Heart right ventricle (tissue), 16 donors: ENCODE results near the gene TPRA1. TPM values are rescaled to one million over a fixed set of nuclear protein-coding genes. Genes with fewer than 3 reads are reported as not detected.

ENCODE experiments used
- ATAC-seq, 8 donors: fragments of 200-7000 bp; cut with Tn5 transposase; one replicate each; pipeline ENCODE4 v1.9.1; 2020; ENCODE audit warnings: mild to moderate bottlenecking in 8 of 8, moderate library complexity in 8 of 8, moderate number of reproducible peaks in 1 of 8
- DNase-seq, 2 donors: peaks; one replicate each; pipeline ENCODE4 v3.0.0-alpha.2; 2020
- H3K27ac ChIP-seq, 10 donors: fragments of 200-600 bp; sonication (generic) in 2 of 10; one replicate each; pipeline versions ENCODE4 v1.5.0 to v1.8.0; 2020 to 2022; ENCODE audit warnings: mild to moderate bottlenecking in 3 of 10
- H3K27me3 ChIP-seq, 7 donors: fragments of 200-600 bp; one replicate each; pipeline ENCODE4 v1.8.0; 2021 to 2022; ENCODE audit warnings: mild to moderate bottlenecking in 2 of 7
- H3K36me3 ChIP-seq, 9 donors: fragments of 200-600 bp; sonication (generic) in 1 of 9; one replicate each; pipeline versions ENCODE4 v1.5.0 to v1.8.0; 2020 to 2022; ENCODE audit warnings: mild to moderate bottlenecking in 2 of 9
- H3K4me1 ChIP-seq, 9 donors: fragments of 200-600 bp; sonication (generic) in 1 of 9; one replicate each; pipeline versions ENCODE4 v1.5.0 to v1.8.0; 2020 to 2022; ENCODE audit warnings: mild to moderate bottlenecking in 4 of 9
- H3K4me3 ChIP-seq, 10 donors: fragments of 200-600 bp; sonication (generic) in 2 of 10; one replicate each; pipeline versions ENCODE4 v1.5.0 to v1.8.0; 2020 to 2022; ENCODE audit warnings: mild to moderate bottlenecking in 7 of 10, moderate library complexity in 2 of 10
- H3K9me3 ChIP-seq, 11 donors: fragments of 200-600 bp in 10 of 11; sonication (generic) in 2 of 11; one replicate each; pipeline versions ENCODE4 v1.5.0 to v1.8.0; 2013 to 2022; ENCODE audit warnings: mild to moderate bottlenecking in 2 of 11, control low read depth in 1 of 11, moderate library complexity in 1 of 11
- WGBS, 2 donors: extraction: QIAGEN DNeasy Blood & Tissue Kit; methylation state at CpG; one replicate each; pipeline ENCODE4 v1.1.7; 2013; ENCODE audit warnings: inconsistent platforms in 1 of 2; 5-methylcytosine and 5-hydroxymethylcytosine counted together
- intact Hi-C, 10 donors: fragments of 100-400 bp; cut with DNase I; formaldehyde crosslinking; loops; one replicate each; pipeline versions ENCODE4 v1.11.1 to v1.14.2; 2022
- long read RNA-seq, 3 donors: library from polyadenylated mRNA; unstranded; transcript quantifications; one replicate each; pipeline ENCODE4 v2.0.0, GENCODE V29; 2020 to 2021
- polyA plus RNA-seq, 2 donors: library from polyadenylated mRNA; stranded (reverse); fragments of 200-250 nt; gene quantifications; one replicate each; pipeline ENCODE4 v1.2.3, GENCODE V29; 2013
- total RNA-seq, 10 donors: library from RNA; stranded (reverse); fragmentation: NEBNext Ultra II Directional in 3 of 10; extraction: Animal tissue kit (Norgen Biotek cat#: 25700) in 3 of 10; gene quantifications; one replicate each; pipeline versions ENCODE4 v1.2.1 to v1.2.4, GENCODE V29; 2021 to 2023
- TF ChIP-seq, protein P1 (sequence below), 9 donors: fragments of 200-600 bp; sonication (generic) in 2 of 9; IDR thresholded peaks; one replicate each; pipeline versions ENCODE4 v1.5.0 to v1.8.0; 2021 to 2022; ENCODE audit warnings: antibody characterized with exemption in 9 of 9, mild to moderate bottlenecking in 5 of 9, moderate library complexity in 1 of 9
- donor health status: Arrhythmogenic right ventricular cardiomyopathy.
- donor health status: ischemic (EF 13 %, LVEDD 7.1; RV severe dilation, severe dysfunction).
- donor health status: healthy with polysubstance abuse.
- donor health status: DM: no; HTN: yes; CAD: no.
- donor health status: DM: no; HTN: no; CAD: no.
- donor health status: ischemic (EF 25% LVEDD 6.9; RV normal size, moderate dysfunction).
- donor health status: ischemic (EF 25% LVEDD 5.7; RV mildly dilated, moderate dysfunction).
- donor health status: healthy.
- donor health status: DM: yes; HTN: yes; CAD: no.
- donor health status: Ischemic cardiomyopathy.
- donor health status: ischemic (EF 35%, LVEDD 5.7; RV mildly dilated, moderate dysfunction).
- donor health status: nonischemic (EF 11% LVEDD 7.7; RV severe dilation, severe dysfunction).
- donor health status: DM: yes; HTN: yes; CAD: no.
- donor health status: PGD.
- donor health status: ischemic (EF 29% LVEDD 5.4; RV normal size, mild dysfunction).
- donor health status: nonischemic (EF 23%, LVEDD 6.1; RV moderate dilation, normal function).

Gene TPRA1
- 10 to 100 TPM; 11.0 to 24.2 (median 16.3) TPM for total RNA-seq
- polyA plus RNA-seq: 10 to 100 TPM; 19.5 to 26.0 TPM
- long read RNA-seq, donor 1, transcript TPRA1-202 (11 exons, 1,933 nt): major isoform, 31 of 69 reads
- long read RNA-seq, donor 1, partial matches to known transcripts: 10 of 69 reads
- long read RNA-seq, donor 1, other reads (novel, unspliced or antisense): 24 of 69 reads
- long read RNA-seq, donor 2, transcript TPRA1-202 (11 exons, 1,933 nt): major isoform, 27 of 51 reads
- long read RNA-seq, donor 2, partial matches to known transcripts: 5 of 51 reads
- long read RNA-seq, donor 2, other reads (novel, unspliced or antisense): 17 of 51 reads
- long read RNA-seq, donor 3, transcript TPRA1-202 (11 exons, 1,933 nt): major isoform, 18 of 35 reads
- long read RNA-seq, donor 3, partial matches to known transcripts: 4 of 35 reads
- long read RNA-seq, donor 3, other reads (novel, unspliced or antisense): 11 of 35 reads

DNA sequence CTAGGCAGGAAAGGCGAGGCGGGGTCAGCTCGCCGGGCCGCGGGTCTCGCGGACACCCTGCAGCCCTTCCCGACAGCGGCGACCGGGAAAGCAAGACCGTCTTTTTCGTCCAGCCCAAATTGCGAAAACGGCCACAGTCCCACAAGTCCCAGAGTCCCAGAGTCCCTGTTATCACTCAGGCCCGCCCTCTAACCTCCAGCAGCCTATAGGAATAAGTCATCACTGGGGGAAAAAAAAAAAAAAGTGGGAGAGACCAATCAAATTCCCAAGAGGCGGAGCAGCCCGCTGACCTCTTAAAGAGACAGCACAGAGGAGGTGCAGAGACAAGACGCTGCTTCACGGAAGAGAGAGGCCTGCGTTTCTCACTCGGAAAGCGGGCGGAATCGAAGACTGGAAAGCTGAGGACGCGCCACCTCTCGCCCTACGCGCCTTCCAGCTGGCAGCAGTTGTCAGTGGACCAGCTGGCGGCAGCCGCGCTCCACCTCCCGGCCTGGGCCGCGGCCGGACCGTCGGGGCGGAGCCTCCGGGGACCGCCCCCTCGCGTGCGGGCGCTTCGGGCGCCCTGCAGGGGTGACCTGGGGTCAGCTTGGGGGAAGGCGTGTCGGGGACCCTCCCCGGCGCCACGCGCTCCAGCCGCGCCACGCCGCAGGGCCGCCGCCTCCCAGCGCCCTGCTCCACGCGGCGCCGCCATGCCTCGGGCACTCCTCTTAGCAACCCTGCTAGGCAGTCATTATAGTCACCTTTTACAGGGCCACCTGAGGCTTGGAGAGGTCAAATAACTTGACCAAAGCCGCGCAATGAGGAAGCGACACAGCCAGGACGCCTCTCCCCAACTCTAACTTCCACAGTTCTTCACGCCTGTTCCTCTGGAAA is at the start of gene TPRA1:
TPRA1 (minus strand) TSS at position 141 of the 873 bp plus-strand sequence. CDS start 10,587 bp downstream, outside the sequence.
- TF ChIP-seq, protein P1, sequence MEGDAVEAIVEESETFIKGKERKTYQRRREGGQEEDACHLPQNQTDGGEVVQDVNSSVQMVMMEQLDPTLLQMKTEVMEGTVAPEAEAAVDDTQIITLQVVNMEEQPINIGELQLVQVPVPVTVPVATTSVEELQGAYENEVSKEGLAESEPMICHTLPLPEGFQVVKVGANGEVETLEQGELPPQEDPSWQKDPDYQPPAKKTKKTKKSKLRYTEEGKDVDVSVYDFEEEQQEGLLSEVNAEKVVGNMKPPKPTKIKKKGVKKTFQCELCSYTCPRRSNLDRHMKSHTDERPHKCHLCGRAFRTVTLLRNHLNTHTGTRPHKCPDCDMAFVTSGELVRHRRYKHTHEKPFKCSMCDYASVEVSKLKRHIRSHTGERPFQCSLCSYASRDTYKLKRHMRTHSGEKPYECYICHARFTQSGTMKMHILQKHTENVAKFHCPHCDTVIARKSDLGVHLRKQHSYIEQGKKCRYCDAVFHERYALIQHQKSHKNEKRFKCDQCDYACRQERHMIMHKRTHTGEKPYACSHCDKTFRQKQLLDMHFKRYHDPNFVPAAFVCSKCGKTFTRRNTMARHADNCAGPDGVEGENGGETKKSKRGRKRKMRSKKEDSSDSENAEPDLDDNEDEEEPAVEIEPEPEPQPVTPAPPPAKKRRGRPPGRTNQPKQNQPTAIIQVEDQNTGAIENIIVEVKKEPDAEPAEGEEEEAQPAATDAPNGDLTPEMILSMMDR (IDR thresholded peaks at IDR 0.05): peak in 6 of 9 donors; percentile 16 to 58 (median 36)
- H3K27me3 ChIP-seq: no peaks in the 10 kb centered on the region
- peak within 1 kb of the TSS; percentile 81 to 95 (median 94) for H3K27ac ChIP-seq
- peak within 1 kb of the TSS; percentile 53 to 96 (median 92) for H3K4me3 ChIP-seq
- intact Hi-C loops: loop anchor here in 2 of 10 donors (5.0 to 10.0 kb wide), 2 partner anchors 86 to 234 kb away; partner anchors contain the start of gene MGLL (in 1 of the 2)
- no peaks in the 10 kb centered on the region for H3K9me3 ChIP-seq
- ATAC-seq: peak; percentile 90 to 96 (median 94)
- DNase-seq: peak; percentile 85 to 94
- peaks cover 19 to 55% (median 41%) of the 10 kb centered on the region in 9 donors for H3K4me1 ChIP-seq
- peaks cover 0 to 4% (median 0%) of the 10 kb centered on the region in 9 donors for H3K36me3 ChIP-seq
- WGBS, 2 donors: 0 to 1% methylated on average over 72 of the region's 72 CpGs

DNA sequence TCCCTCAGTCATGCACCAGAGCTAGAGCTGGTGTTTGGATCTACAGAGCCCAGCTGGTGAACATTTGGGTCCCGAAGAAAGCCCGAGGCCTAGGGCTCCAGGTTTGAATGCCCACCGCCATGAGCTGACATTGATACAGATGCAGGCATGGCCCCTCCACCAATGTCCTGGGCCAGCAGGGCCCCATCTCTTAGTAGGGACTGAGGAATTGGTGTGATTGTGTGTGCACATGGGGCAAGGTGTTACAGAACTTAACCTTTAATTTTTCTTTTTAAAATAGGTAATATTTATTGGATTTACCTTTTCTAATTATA is 49.5 kb upstream of the TPRA1 start:
- 94 to 97% methylated on average over 3 of the region's 3 CpGs for WGBS, 2 donors
- no peak overlapping the region for H3K4me3 ChIP-seq
- no peaks in the 10 kb centered on the region for H3K4me1 ChIP-seq
- TF ChIP-seq, protein P1 (IDR thresholded peaks at IDR 0.05): no peak
- no peaks in the 10 kb centered on the region for H3K9me3 ChIP-seq
- no peaks in the 10 kb centered on the region for H3K36me3 ChIP-seq
- ATAC-seq (no peak), DNase-seq (no peak)
- peaks cover 0 to 5% (median 0%) of the 10 kb centered on the region in 7 donors for H3K27me3 ChIP-seq
- intact Hi-C loops: no loop called here
- no peak overlapping the region for H3K27ac ChIP-seq

DNA sequence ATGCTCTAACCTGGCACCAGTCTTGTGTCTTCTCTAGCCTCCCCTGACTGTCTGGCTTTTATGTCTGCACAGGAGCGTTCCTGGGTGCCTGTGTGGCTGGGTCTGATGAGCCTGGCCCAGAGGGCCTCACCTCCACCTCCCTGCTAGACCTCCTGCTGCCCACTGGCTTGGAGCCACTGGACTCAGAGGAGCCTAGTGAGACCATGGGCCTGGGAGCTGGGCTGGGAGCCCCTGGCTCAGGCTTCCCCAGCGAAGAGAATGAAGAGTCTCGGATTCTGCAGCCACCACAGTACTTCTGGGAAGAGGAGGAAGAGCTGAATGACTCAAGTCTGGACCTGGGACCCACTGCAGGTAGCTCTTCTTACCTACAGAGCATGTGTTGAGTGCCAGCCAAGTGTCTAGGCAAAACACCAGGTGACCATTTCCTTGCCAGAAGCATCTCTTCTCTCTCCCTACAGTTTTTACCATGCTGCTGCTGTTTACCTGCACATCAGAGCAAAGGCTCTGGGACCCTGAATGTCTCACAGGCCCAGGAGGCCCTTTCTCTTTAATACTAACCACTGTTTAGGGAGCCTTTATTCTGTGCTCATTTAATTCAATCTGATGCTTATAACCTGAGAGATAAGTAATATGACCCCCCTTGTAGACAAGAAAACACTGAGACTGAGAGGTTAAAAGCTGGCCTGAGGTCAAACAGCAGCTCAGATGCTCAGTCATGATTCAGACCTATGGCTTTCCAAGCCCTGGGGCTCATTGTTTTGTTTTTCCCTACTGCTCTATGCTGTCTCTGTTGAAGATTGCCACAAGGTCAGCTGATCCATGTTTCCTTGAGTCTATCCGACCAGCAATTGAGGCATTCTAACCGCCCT is 48.9 kb upstream of the TPRA1 start:
- intact Hi-C loops: no loop called here
- Histone ChIP-seq H3K27ac (no peak overlapping the region), H3K36me3 (no peaks in the 10 kb centered on the region), H3K27me3 (peaks cover 0 to 5% (median 0%) of the 10 kb centered on the region in 7 donors), H3K9me3 (no peaks in the 10 kb centered on the region), H3K4me1 (no peaks in the 10 kb centered on the region), H3K4me3 (no peak overlapping the region)
- 88 to 97% methylated on average over 5 of the region's 5 CpGs for WGBS, 2 donors
- TF ChIP-seq, protein P1 (IDR thresholded peaks at IDR 0.05): no peak
- DNase-seq (no peak), ATAC-seq (no peak)
